Common myeloid progenitor, CD34-positive (primary cell): Measurements from ENCODE around the gene FANCI.

ENCODE experiments used
- CTCF ChIA-PET: fragments of 350-600 bp; sonication (Branson Sonifier 250); formaldehyde crosslinking; loops from one replicate; lab custom pipeline; 2021; ENCODE audit warnings: antibody characterized with exemption; lab: Charles Lee
- POLR2A ChIA-PET: fragments of 350-600 bp; sonication (Branson Sonifier 250); formaldehyde crosslinking; loops from one replicate; lab custom pipeline; 2021; ENCODE audit warnings: antibody characterized with exemption; lab: Charles Lee
- DNase-seq, 3 donors: peaks; one replicate each; pipeline versions ENCODE4 v3.0.0 to v3.0.0-alpha.2; 2013
- H3K27ac ChIP-seq, 2 experiments: 1 replicate in 1 of 2; 2 replicates in 1 of 2; pipeline ENCODE4 v1.7.0; 2013; ENCODE audit warnings: inconsistent platforms in 2 of 2, low read length in 2 of 2, mild to moderate bottlenecking in 2 of 2, low read depth in 1 of 2, moderate library complexity in 1 of 2; ENCODE audit not compliant: severe bottlenecking in 2 of 2, insufficient read depth in 1 of 2, poor library complexity in 1 of 2
- H3K27me3 ChIP-seq, 5 experiments: replicated peaks in 2 of 5; 1 replicate in 3 of 5; 2 replicates in 2 of 5; pipeline versions ENCODE4 v1.6.1 to v1.7.0; 2013; ENCODE audit warnings: low read length in 4 of 5, mild to moderate bottlenecking in 2 of 5, moderate library complexity in 2 of 5, inconsistent platforms in 1 of 5; ENCODE audit not compliant: insufficient read depth in 5 of 5, control insufficient read depth in 4 of 5
- H3K36me3 ChIP-seq, 4 experiments: 1 replicate in 2 of 4; 2 replicates in 2 of 4; pipeline versions ENCODE4 v1.6.1 to v1.7.0; 2013; ENCODE audit warnings: low read length in 3 of 4, control low read depth in 1 of 4, mild to moderate bottlenecking in 1 of 4; ENCODE audit not compliant: control insufficient read depth in 4 of 4, insufficient read depth in 4 of 4
- H3K4me1 ChIP-seq, 4 experiments: 1 replicate in 3 of 4; 2 replicates in 1 of 4; pipeline versions ENCODE4 v1.6.1 to v1.7.1; 2013; ENCODE audit warnings: low read length in 3 of 4, mild to moderate bottlenecking in 3 of 4, control low read depth in 1 of 4, inconsistent platforms in 1 of 4, moderate library complexity in 1 of 4; ENCODE audit not compliant: control insufficient read depth in 4 of 4, insufficient read depth in 4 of 4; ENCODE audit errors: control extremely low read depth in 1 of 4
- H3K4me3 ChIP-seq, 7 experiments: 1 replicate in 4 of 7; 2 replicates in 3 of 7; pipeline versions ENCODE4 v1.5.1 to v1.7.0; 2013; ENCODE audit warnings: mild to moderate bottlenecking in 7 of 7, low read length in 6 of 7, moderate library complexity in 6 of 7, inconsistent platforms in 2 of 7, low read depth in 2 of 7, control low read depth in 1 of 7; ENCODE audit not compliant: insufficient read depth in 4 of 7, control insufficient read depth in 1 of 7; ENCODE audit errors: extremely low read depth in 1 of 7
- H3K9me3 ChIP-seq, 5 experiments: 1 replicate in 4 of 5; 2 replicates in 1 of 5; pipeline versions ENCODE4 v1.6.1 to v1.7.1; 2013; ENCODE audit warnings: low read length in 4 of 5, mild to moderate bottlenecking in 2 of 5, inconsistent platforms in 1 of 5, low read depth in 1 of 5, moderate library complexity in 1 of 5; ENCODE audit not compliant: control insufficient read depth in 4 of 5, insufficient read depth in 2 of 5; ENCODE audit errors: control extremely low read depth in 1 of 5
- WGBS: methylation state at CpG from one replicate; pipeline ENCODE4 v1.1.5; 2013; ENCODE audit not compliant: insufficient coverage; 5-methylcytosine and 5-hydroxymethylcytosine counted together

The FANCI gene

GRCh38 chr15:89333011-89333860 is 89.5 kb downstream of the FANCI start:
- ChIA-PET CTCF (interaction anchor here (1.0 to 2.5 kb wide), 5 partner anchors 11 to 26 kb away, joined by 3 to 8 read pairs (median 5); no protein-coding TSS in a partner anchor), POLR2A (interaction anchor here (0.6 kb wide), 1 partner anchor 130 kb away, joined by 3 read pairs; no protein-coding TSS in a partner anchor)
- H3K4me3 ChIP-seq = peak overlapping the region in 6 of 7 experiments; percentile 58 to 92 (median 86)
- peaks cover 3 to 61% (median 45%) of the 10 kb centered on the region in 4 experiments for H3K4me1 ChIP-seq
- H3K27ac ChIP-seq = peak overlapping the region; percentile 75 to 87
- 96% methylated on average over 55 of the region's 57 CpGs for WGBS
- H3K36me3 ChIP-seq = peaks cover 3 to 50% (median 40%) of the 10 kb centered on the region in 4 experiments
- H3K9me3 ChIP-seq = no peaks in the 10 kb centered on the region
- no peaks in the 10 kb centered on the region for H3K27me3 ChIP-seq
- DNase-seq = no peak

GRCh38 chr15:89333959-89334509 is 90.3 kb downstream of the FANCI start:
- ChIA-PET CTCF (interaction anchor here (1.4 to 2.5 kb wide), 5 partner anchors 12 to 27 kb away, joined by 3 to 8 read pairs (median 5); no protein-coding TSS in a partner anchor), POLR2A (no interaction called here)
- Histone ChIP-seq H3K27ac (peak overlapping the region; percentile 75 to 87), H3K27me3 (peaks cover 0 to 2% (median 0%) of the 10 kb centered on the region in 5 experiments), H3K36me3 (peaks cover 0 to 42% (median 32%) of the 10 kb centered on the region in 4 experiments), H3K4me3 (peak overlapping the region; percentile 58 to 92 (median 86)), H3K4me1 (peaks cover 3 to 58% (median 44%) of the 10 kb centered on the region in 4 experiments), H3K9me3 (no peaks in the 10 kb centered on the region)
- 2% methylated on average over 39 of the region's 43 CpGs for WGBS
- no peak for DNase-seq

- H3K9me3 ChIP-seq = no peaks in the 10 kb centered on the region
- ChIA-PET CTCF (interaction anchor here (1.1 to 2.5 kb wide), 4 partner anchors 12 to 137 kb away, joined by 3 to 9 read pairs (median 4); no protein-coding TSS in a partner anchor), POLR2A (no interaction called here)
- peaks cover 3 to 51% (median 38%) of the 10 kb centered on the region in 4 experiments for H3K4me1 ChIP-seq
- DNase-seq = peak; percentile 99 to 100 (median 100)
- WGBS = 0% methylated on average over 79 of the region's 85 CpGs
- H3K27me3 ChIP-seq = peaks cover 0 to 5% (median 0%) of the 10 kb centered on the region in 5 experiments
- H3K36me3 ChIP-seq = peaks cover 0 to 35% (median 26%) of the 10 kb centered on the region in 4 experiments
- H3K27ac ChIP-seq = peak within 1 kb of the TSS; percentile 75 to 87
- H3K4me3 ChIP-seq = peak within 1 kb of the TSS; percentile 62 to 92 (median 86)
Measured at GRCh38 chr15:89334510-89335297, 90.9 kb downstream of the FANCI start, which contains the start of gene POLG. POLG (minus strand) TSS chr15:89334824; CDS start chr15:89333754, 1,070 bp downstream.

GRCh38 chr15:89335298-89336041 is 91.7 kb downstream of the FANCI start:
- WGBS = 4% methylated on average over 30 of the region's 40 CpGs
- H3K27me3 ChIP-seq = peaks cover 0 to 5% (median 0%) of the 10 kb centered on the region in 5 experiments
- H3K27ac ChIP-seq = peak overlapping the region in 1 of 2 experiments; percentile 47

GRCh38 chr15:89338036-89338435 is 94.3 kb downstream of the FANCI start:
- Histone ChIP-seq H3K27ac (no peak overlapping the region), H3K4me3 (no peak overlapping the region), H3K36me3 (peaks cover 0 to 5% (median 2%) of the 10 kb centered on the region in 4 experiments), H3K9me3 (no peaks in the 10 kb centered on the region), H3K4me1 (peaks cover 3 to 21% (median 18%) of the 10 kb centered on the region in 4 experiments), H3K27me3 (peaks cover 0 to 5% (median 2%) of the 10 kb centered on the region in 5 experiments)
- 91% methylated on average over 6 of the region's 6 CpGs for WGBS
- no peak for DNase-seq
- ChIA-PET CTCF (interaction anchor here (3.1 kb wide), 1 partner anchor 21 kb away, joined by 13 read pairs; no protein-coding TSS in a partner anchor), POLR2A (no interaction called here)

More at GRCh38 chr15:89335298-89336041, 91.7 kb downstream of the FANCI start:
- ChIA-PET POLR2A (no interaction called here), CTCF (interaction anchor here (0.6 to 2.4 kb wide), 4 partner anchors 12 to 137 kb away, joined by 3 to 9 read pairs (median 4); no protein-coding TSS in a partner anchor)
- peaks cover 0 to 27% (median 18%) of the 10 kb centered on the region in 4 experiments for H3K36me3 ChIP-seq
- H3K9me3 ChIP-seq = no peaks in the 10 kb centered on the region
- DNase-seq = peak; percentile 40 to 94 (median 93)
- H3K4me3 ChIP-seq = peak overlapping the region; percentile 36 to 88 (median 80)
- H3K4me1 ChIP-seq = peaks cover 3 to 43% (median 31%) of the 10 kb centered on the region in 4 experiments

- CTCF ChIA-PET = no interaction called here
- DNase-seq = no peak
Measured at GRCh38 chr15:89340573-89340972, 96.8 kb downstream of the FANCI start.

More at GRCh38 chr15:89340573-89340972, 96.8 kb downstream of the FANCI start:
- Histone ChIP-seq H3K27ac (no peak overlapping the region), H3K27me3 (peaks cover 0 to 8% (median 5%) of the 10 kb centered on the region in 5 experiments), H3K4me1 (peaks cover 0 to 4% (median 3%) of the 10 kb centered on the region in 4 experiments), H3K4me3 (no peak overlapping the region), H3K36me3 (no peaks in the 10 kb centered on the region), H3K9me3 (no peaks in the 10 kb centered on the region)
- 98% methylated on average over 7 of the region's 7 CpGs for WGBS
- POLR2A ChIA-PET = no interaction called here
